C4-2B (cell line): ENCODE results near the gene IKZF1.

Experiments used
- H3K27ac ChIP-seq: fragments of 450-650 bp; 2 replicates; pipeline ENCODE4 v1.5.1; 2017
- CTCF ChIP-seq: fragments of 450-650 bp; conservative IDR thresholded peaks from 2 replicates; pipeline ENCODE4 v1.5.1; 2017; ENCODE audit warnings: mild to moderate bottlenecking
- ZFX ChIP-seq: fragments of 450-650 bp; IDR thresholded peaks from 2 replicates; pipeline ENCODE4 v1.6.1; 2017

IKZF1 gene

GRCh38 chr7:50347693-50348092, 43.2 kb downstream of the IKZF1 start:
- TF ChIP-seq ZFX (no peak), CTCF (no peak)
- H3K27ac ChIP-seq, result no peak overlapping the region

- TF ChIP-seq ZFX, result no peak
- TF ChIP-seq CTCF, result no peak
- H3K27ac ChIP-seq, result no peak overlapping the region
Measured at GRCh38 chr7:50348469-50349162, 44.1 kb downstream of the IKZF1 start.

- H3K27ac ChIP-seq, result no peak overlapping the region
- TF ChIP-seq ZFX (no peak), CTCF (no peak)
Measured at GRCh38 chr7:50349399-50349798, 44.9 kb downstream of the IKZF1 start.

GRCh38 chr7:50349963-50350944, 45.7 kb downstream of the IKZF1 start:
- no peak for TF ChIP-seq ZFX
- no peak for TF ChIP-seq CTCF
- no peak overlapping the region for H3K27ac ChIP-seq

GRCh38 chr7:50351267-50351666, 46.8 kb downstream of the IKZF1 start:
- H3K27ac ChIP-seq, result no peak overlapping the region
- no peak for TF ChIP-seq ZFX

- TF ChIP-seq CTCF (no peak), ZFX (no peak)
- H3K27ac ChIP-seq, result no peak overlapping the region
Measured at GRCh38 chr7:50352282-50352681, 47.8 kb downstream of the IKZF1 start.

GRCh38 chr7:50352751-50353150, 48.2 kb downstream of the IKZF1 start:
- no peak overlapping the region for H3K27ac ChIP-seq
- TF ChIP-seq CTCF (no peak), ZFX (no peak)
